HG03039 (cell line): ENCODE results near the gene NIPAL3.
"Not testable (repeated sequence)": the region's sequence is repeated elsewhere in the genome, so short reads cannot be mapped to it uniquely, and the experiment has no call there.

Experiments used
- ATAC-seq: cut with Tn5 transposase; IDR thresholded peaks from one replicate; pipeline ENCODE4 v1.9.1; 2021; ENCODE audit warnings: mild to moderate bottlenecking, moderate library complexity; ENCODE audit not compliant: unreplicated experiment

NIPAL3 gene

DNA sequence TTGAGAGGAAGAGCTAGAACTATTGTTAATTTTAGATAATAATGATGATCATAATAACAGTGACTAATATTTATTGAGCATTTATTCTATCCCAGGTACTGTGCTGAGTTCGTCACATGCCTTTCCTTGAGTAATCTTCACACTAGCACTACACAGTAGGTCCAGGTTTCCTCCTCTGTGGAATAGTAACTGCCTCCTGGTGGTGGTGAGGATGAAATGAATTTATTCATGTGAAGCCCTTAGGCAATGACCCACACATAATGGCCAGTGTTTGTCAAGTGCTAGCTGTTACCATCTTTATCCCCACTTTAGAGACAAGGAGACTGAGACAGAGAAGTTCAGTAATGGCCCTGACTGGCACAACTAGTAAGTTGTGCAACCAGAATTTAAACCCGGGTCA is 5.9 kb downstream of the NIPAL3 start:
- ATAC-seq: no peak

GRCh38 chr1:24424207-24424606 is 8.6 kb downstream of the NIPAL3 start:
- ATAC-seq: no peak

GRCh38 chr1:24424990-24425389 is 9.4 kb downstream of the NIPAL3 start:
- ATAC-seq: no peak

- ATAC-seq: no peak
Observed at GRCh38 chr1:24425441-24425840, 9.8 kb downstream of the NIPAL3 start.

- no peak for ATAC-seq
Observed at GRCh38 chr1:24425922-24426321, 10.3 kb downstream of the NIPAL3 start.

GRCh38 chr1:24426744-24427544 is 11.3 kb downstream of the NIPAL3 start:
- ATAC-seq: no peak

GRCh38 chr1:24427545-24427862 is 11.9 kb downstream of the NIPAL3 start:
- no peak for ATAC-seq

DNA sequence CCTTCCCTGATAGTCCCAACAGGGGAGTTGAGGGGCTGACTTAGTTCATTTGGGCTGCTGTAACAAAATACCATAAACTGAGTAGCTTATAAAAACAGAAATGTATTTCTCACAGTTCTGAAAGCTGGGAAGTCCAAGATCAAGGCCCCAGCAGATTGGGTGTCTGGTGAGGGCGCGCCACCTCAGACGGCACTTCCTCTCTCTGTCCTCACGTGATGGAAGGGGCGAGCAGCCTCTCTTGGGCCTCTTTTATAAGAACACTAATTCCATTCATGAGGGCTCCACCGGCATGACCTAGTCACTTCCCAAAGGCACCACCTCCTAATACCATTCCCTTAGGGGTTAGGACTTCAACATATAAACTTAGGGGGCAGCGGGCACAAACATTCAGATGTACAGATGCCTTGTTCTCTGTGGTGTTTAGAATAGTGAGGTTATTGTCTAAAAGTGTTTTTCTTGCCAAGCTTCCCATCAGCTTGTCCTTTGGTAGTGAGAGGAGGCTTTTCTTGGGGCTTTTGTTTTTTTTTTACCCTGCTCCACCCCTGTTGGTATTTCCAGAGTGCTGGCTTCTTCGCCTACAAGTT is 20.3 kb downstream of the NIPAL3 start:
- ATAC-seq: no peak

GRCh38 chr1:24437631-24438396 is 22.2 kb downstream of the NIPAL3 start:
- ATAC-seq: no peak

GRCh38 chr1:24438423-24438901 is 22.9 kb downstream of the NIPAL3 start:
- no peak for ATAC-seq

GRCh38 chr1:24440436-24440835 is 24.8 kb downstream of the NIPAL3 start:
- ATAC-seq: no peak

DNA sequence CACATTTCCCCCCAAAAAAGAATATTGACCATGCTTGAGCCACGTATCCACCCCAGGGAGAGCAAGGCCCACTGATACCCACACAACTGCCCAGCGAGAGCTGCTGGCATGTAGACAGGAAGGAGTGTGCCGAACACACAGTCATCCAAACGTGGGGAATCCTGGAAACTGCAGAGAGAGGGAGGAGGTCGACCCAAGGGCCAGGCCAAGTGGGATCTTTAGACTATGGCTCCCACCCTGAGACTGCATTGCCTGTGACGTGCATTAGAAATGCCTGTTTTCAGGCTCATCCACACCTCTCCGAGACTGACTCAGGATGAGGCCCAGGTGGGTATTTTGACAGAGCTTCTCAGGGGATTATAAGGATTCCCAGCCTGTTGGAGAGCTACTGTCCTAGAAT is 25.9 kb downstream of the NIPAL3 start:
- no peak for ATAC-seq

DNA sequence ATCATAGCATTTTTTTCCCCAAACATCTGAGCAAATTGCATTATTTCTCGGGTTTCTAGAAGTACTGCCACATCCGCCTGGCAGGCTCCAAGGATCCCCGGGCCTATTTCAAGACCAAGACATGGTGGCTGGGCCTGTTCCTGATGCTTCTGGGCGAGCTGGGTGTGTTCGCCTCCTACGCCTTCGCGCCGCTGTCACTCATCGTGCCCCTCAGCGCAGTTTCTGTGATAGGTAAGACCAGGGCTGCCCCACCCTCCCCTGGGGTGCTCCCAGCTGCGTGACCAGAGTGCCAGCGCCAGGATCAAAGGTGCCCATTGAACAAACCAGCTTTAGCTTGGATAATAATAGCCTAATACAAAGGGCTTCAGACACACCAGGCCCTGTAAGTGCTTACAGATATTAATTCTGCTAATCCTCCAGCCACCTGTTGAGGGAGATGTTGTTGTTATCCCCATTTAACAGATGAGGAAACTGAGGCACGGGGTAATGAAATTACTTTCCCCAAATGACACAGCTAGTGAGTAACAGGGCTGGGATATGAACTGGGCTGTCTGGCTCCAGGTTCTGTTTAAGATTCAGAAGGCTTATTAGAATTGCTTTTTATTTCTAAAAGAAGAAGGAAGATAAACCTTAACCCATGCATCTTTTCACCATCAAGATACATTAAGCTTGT is 26.5 kb downstream of the NIPAL3 start:
- ATAC-seq: no peak

DNA sequence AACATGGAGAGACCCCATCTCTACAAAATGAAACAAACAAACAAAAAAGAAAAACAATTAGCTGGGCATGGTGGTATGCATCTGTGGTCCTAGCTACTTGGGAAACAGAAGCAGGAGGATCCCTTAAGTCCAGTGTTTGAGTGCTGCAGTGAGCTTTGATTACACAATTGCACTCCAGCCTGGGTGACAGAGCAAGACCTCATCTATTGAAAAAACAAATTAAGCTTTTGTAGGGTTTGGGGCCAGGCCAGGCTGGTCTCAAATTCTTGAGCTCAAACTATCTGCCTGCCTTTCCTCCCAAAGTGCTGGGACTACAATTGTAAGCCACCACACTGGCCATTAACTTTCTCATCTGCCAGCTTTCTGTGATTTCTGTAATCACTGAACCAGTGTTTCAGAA is 27.2 kb downstream of the NIPAL3 start:
- ATAC-seq: no peak

- no peak for ATAC-seq
Observed at GRCh38 chr1:24443241-24443656, 27.6 kb downstream of the NIPAL3 start.

- ATAC-seq: not testable (repeated sequence)
Observed at GRCh38 chr1:24446446-24446845, 30.8 kb downstream of the NIPAL3 start.

DNA sequence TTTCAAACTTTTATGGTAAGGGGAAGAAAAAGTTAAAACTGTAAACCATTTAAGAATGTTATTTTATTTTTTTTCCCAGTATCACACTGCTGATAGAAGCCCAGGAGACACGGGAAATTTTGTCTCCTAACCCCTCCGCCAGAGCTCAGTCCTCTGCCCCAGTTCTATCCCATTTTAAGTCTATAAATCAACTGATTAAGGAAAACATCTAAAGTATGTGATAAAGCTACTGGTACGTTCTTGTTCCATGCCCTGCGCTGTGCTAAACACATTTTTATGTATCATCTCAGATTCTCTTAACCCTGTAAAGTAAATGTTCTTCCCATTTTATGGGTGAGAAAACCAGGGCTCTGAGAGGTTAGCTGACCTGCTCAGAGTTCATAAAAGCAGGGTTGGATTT is 34.7 kb downstream of the NIPAL3 start:
- no peak for ATAC-seq

DNA sequence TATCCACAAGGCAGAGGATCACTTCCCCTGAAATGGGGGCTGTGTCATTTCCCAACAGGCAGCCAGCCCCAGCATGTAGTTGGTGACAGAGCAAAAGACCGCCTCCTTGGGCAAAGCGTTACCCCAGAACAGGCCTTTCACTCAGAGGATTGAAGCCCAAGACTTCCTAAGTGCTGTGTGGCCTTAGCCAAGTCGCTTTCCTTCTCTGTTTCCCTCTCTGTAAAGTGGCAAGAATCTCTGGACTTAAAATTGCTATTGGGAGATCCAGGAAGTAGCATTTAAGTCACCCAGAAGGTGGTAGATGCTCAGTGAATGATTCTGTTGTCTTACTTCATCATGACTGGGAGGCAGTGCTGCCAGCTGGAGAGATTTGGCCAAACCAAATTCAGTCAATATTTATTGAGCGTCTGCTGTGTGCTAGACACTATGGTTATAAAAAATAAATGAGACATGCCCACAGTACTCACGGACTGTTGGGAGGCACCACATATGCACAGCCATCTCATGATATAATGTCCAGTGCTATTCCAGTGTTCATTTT is 35.3 kb downstream of the NIPAL3 start:
- ATAC-seq: no peak

DNA sequence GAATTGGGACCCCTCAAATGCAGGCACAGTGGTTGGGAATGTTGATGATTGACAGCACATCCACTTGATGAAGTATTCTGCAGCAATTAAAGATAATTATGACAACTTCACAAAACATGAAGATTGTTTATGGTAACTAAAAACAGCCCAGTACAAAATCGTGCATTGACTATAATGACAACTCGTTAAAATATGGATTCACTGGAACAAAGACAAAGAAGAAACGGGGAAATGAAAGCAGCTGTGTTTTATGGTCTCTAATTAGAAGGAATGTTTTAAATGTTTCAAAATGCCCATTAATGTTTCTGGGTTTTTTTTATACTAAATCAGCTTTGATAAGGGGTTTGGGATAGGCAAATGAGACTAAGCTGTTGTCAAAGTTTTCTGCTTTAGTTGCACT is 36.1 kb downstream of the NIPAL3 start:
- ATAC-seq: no peak

DNA sequence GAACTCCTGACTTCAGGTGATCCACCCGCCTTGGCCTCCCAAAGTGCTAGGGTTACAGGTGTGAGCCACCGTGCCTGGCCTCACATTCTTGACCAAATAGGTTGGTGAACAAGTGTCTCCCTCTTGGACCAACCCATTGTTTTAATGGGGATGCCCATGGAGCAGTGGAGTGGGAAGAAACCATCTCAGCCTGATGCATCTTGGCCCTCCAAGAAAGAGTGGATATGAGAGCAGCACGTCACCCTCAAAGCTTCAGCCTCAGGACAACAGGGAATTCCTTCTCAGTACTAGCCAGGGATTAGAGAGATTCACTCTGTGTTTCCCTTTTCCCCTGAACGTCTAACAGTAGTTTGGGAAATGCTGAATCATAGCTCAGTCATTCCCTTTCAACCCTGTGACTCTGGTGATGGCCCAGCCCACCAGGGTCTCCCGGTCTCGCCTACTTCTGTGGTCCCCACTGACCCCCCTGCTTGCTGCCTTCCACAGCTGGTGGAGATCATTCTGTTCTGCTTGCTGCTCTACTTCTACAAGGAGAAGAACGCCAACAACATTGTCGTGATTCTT is 37.4 kb downstream of the NIPAL3 start:
- ATAC-seq: no peak

GRCh38 chr1:24454673-24455072 is 39.1 kb downstream of the NIPAL3 start:
- ATAC-seq: no peak
